Gastrocnemius medialis (tissue), 4 donors: ENCODE data around the gene MED13. TPM values are rescaled to one million over a fixed set of nuclear protein-coding genes. Genes with fewer than 3 reads are reported as not detected.

Experiments used
- ATAC-seq, 2 donors: fragments of 150-250 bp; one replicate each; pipeline ENCODE4 v1.9.1; 2016
- DNase-seq, 2 donors: peaks; one replicate each; pipeline ENCODE4 v3.0.0-alpha.2; 2019
- H3K27ac ChIP-seq, 4 donors: fragments of 200-600 bp; sonication (generic); 1 replicate in 1 of 4; 2 replicates in 3 of 4; pipeline ENCODE4 v1.5.1; 2016 to 2018; ENCODE audit warnings: mild to moderate bottlenecking in 2 of 4, moderate library complexity in 1 of 4
- H3K27me3 ChIP-seq, 3 donors: fragments of 200-600 bp; sonication (generic) in 2 of 3; 1 replicate in 1 of 3; 2 replicates in 2 of 3; pipeline versions ENCODE4 v1.5.1 to v1.6.0; 2016 to 2019; ENCODE audit warnings: mild to moderate bottlenecking in 1 of 3, moderate library complexity in 1 of 3
- H3K36me3 ChIP-seq, 2 donors: fragments of 200-600 bp; sonication (generic) in 1 of 2; one replicate each; pipeline ENCODE4 v1.5.1; 2017 to 2018
- H3K4me1 ChIP-seq, 2 donors: fragments of 200-600 bp; sonication (generic) in 1 of 2; one replicate each; pipeline ENCODE4 v1.5.1; 2016 to 2017; ENCODE audit warnings: mild to moderate bottlenecking in 2 of 2
- H3K4me3 ChIP-seq, 4 donors: fragments of 200-600 bp; sonication (generic) in 3 of 4; 1 replicate in 1 of 4; 2 replicates in 3 of 4; pipeline ENCODE4 v1.5.1; 2016 to 2019; ENCODE audit warnings: mild to moderate bottlenecking in 2 of 4
- H3K9me3 ChIP-seq, 3 donors: fragments of 200-600 bp; sonication (generic) in 2 of 3; 1 replicate in 1 of 3; 2 replicates in 2 of 3; pipeline ENCODE4 v1.5.1; 2016 to 2019
- POLR2A ChIP-seq, 2 donors: fragments of 450-650 bp; IDR thresholded peaks; one replicate each; pipeline ENCODE4 v1.6.1; 2017; ENCODE audit warnings: antibody characterized with exemption in 2 of 2, mild to moderate bottlenecking in 2 of 2, moderate library complexity in 2 of 2
- in situ Hi-C, 4 donors: fragments of 200-750 bp; cut with MboI; loops; one replicate each; pipeline versions ENCODE4 v1.15.0 to v1.8.0; 2017; ENCODE audit warnings: low sequenced_read_pairs in 4 of 4
- intact Hi-C: fragments of 100-400 bp; cut with DNase I; formaldehyde crosslinking; loops from one replicate; pipeline ENCODE4 v1.15.1; 2023; ENCODE audit warnings: low total_unique reads
- total RNA-seq, 4 donors: library from RNA; depleted of rRNA; stranded (reverse); fragments of >200 nt; gene quantifications; one replicate each; pipeline versions ENCODE4 v1.1.0 to v1.2.3, GENCODE V29; 2016
- TF ChIP-seq, protein P1 (sequence below), 5 experiments: fragments of 450-650 bp in 3 of 5; fragments of 200-600 bp in 2 of 5; sonication (generic) in 2 of 5; IDR thresholded peaks in 4 of 5; conservative IDR thresholded peaks in 1 of 5; 1 replicate in 4 of 5; 2 replicates in 1 of 5; pipeline ENCODE4 v1.5.1; 2016 to 2019; ENCODE audit warnings: antibody characterized with exemption in 5 of 5, mild to moderate bottlenecking in 3 of 5, moderate library complexity in 3 of 5

MED13 gene
- total RNA-seq, 4 donors from 2014 or later, result 54.9 to 142 (median 67.8) TPM

DNA sequence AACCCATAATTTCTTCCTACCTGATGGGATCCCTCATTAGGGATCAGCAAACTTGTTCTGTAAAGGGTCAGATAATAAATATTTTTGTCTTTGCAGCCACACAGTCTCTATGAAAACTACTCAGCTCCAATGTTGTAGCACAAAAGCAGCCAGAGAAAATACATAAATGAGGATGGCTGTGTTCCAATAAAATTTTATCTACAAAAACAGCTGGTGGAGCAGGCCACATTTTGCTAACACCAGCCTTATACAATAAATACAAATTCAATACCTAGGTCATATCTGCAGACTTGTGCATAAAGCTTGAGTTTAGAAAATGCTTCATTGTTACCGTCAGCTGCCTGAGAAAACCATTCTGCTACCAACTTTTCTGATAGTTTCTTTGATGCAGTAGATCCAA, 98.9 kb downstream of the MED13 start:
- no peak for DNase-seq
- Histone ChIP-seq H3K9me3 (no peaks in the 10 kb centered on the region), H3K4me3 (no peak overlapping the region), H3K27ac (no peak overlapping the region), H3K36me3 (peaks cover 0 to 89% of the 10 kb centered on the region in 2 donors), H3K4me1 (no peaks in the 10 kb centered on the region), H3K27me3 (no peaks in the 10 kb centered on the region)
- intact Hi-C loops, result no loop called here
- no peak for ATAC-seq
- no peak for TF ChIP-seq POLR2A (IDR thresholded peaks at IDR 0.05)
- TF ChIP-seq, protein P1, sequence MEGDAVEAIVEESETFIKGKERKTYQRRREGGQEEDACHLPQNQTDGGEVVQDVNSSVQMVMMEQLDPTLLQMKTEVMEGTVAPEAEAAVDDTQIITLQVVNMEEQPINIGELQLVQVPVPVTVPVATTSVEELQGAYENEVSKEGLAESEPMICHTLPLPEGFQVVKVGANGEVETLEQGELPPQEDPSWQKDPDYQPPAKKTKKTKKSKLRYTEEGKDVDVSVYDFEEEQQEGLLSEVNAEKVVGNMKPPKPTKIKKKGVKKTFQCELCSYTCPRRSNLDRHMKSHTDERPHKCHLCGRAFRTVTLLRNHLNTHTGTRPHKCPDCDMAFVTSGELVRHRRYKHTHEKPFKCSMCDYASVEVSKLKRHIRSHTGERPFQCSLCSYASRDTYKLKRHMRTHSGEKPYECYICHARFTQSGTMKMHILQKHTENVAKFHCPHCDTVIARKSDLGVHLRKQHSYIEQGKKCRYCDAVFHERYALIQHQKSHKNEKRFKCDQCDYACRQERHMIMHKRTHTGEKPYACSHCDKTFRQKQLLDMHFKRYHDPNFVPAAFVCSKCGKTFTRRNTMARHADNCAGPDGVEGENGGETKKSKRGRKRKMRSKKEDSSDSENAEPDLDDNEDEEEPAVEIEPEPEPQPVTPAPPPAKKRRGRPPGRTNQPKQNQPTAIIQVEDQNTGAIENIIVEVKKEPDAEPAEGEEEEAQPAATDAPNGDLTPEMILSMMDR (IDR thresholded peaks at IDR 0.05 in 4 of 5, conservative IDR thresholded peaks at IDR 0.05 in 1 of 5), result no peak
- in situ Hi-C loops, result no loop called here

- no peak for DNase-seq
- no peaks in the 10 kb centered on the region for H3K27me3 ChIP-seq
- no peak overlapping the region for H3K4me3 ChIP-seq
- TF ChIP-seq POLR2A (IDR thresholded peaks at IDR 0.05), result no peak
- TF ChIP-seq, protein P1 (IDR thresholded peaks at IDR 0.05 in 4 of 5, conservative IDR thresholded peaks at IDR 0.05 in 1 of 5), result no peak
- no peak overlapping the region for H3K27ac ChIP-seq
- H3K36me3 ChIP-seq, result peaks cover 12 to 90% of the 10 kb centered on the region in 2 donors
- intact Hi-C loops (no loop called here), in situ Hi-C loops (no loop called here)
- no peaks in the 10 kb centered on the region for H3K4me1 ChIP-seq
- no peaks in the 10 kb centered on the region for H3K9me3 ChIP-seq
- no peak for ATAC-seq
Observed at GRCh38 chr17:61955619-61956018, 109.5 kb downstream of the MED13 start.

DNA sequence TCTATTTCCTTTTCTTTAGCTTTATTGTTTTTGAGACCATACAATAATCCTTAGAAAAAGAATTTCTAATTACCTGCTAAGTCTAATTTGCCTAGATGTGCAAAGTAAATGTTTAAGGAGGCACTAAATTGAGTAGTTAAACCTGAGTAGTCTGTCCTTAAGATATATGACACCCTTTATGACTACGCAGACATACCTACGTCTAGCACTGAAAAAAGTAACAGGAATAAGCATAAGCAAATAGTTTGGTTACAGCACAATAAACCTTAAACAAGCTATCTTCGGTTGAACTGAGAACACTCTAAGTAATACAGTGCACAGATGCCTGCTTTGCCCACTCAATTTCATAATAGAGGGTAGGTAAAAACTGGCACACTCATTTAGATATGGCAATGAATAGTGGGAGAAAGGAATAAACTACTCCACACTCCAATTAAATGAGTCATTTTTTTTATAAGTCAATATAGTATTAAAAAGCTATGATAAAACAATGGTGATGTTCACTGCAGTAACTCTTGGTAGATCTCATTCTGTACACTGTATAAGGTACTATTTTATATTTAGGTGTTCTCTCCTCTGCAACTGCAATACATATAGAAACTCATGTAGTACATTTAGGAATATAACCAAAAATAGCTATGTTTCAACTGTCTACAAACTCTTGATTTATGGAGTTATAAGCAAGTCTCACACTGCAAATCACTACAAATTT, 117.6 kb downstream of the MED13 start:
- ATAC-seq, result no peak
- peaks cover 6 to 89% of the 10 kb centered on the region in 2 donors for H3K36me3 ChIP-seq
- H3K27ac ChIP-seq, result no peak overlapping the region
- H3K9me3 ChIP-seq, result no peaks in the 10 kb centered on the region
- no peak overlapping the region for H3K4me3 ChIP-seq
- in situ Hi-C loops (no loop called here), intact Hi-C loops (no loop called here)
- DNase-seq, result no peak
- H3K27me3 ChIP-seq, result no peaks in the 10 kb centered on the region
- TF ChIP-seq, protein P1 (IDR thresholded peaks at IDR 0.05 in 4 of 5, conservative IDR thresholded peaks at IDR 0.05 in 1 of 5), result no peak
- no peak for TF ChIP-seq POLR2A (IDR thresholded peaks at IDR 0.05)
- H3K4me1 ChIP-seq, result peaks cover 0 to 7% of the 10 kb centered on the region in 2 donors

DNA sequence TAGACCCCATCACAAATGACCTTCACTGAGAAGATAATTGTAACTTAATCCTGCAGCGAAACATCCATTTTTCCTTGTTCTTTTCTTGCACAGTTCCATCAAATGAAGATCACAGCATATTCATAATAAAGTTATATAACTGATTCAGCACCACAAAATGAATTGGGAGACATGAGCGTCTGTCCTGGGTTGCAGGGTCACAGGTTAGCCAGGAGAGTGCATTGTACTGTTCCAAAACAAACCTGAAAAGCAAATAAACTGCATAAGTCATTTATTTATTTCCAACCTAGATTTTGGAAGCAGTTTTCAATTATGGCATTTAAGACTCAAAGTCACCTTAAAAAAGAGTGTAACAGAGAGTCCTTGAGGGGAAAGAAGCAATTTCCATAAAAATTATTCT, 118.7 kb downstream of the MED13 start:
- H3K4me1 ChIP-seq, result peaks cover 0 to 7% of the 10 kb centered on the region in 2 donors
- ATAC-seq (no peak), DNase-seq (no peak)
- TF ChIP-seq, protein P1 (IDR thresholded peaks at IDR 0.05 in 4 of 5, conservative IDR thresholded peaks at IDR 0.05 in 1 of 5), result no peak
- TF ChIP-seq POLR2A (IDR thresholded peaks at IDR 0.05), result no peak
- no peaks in the 10 kb centered on the region for H3K9me3 ChIP-seq
- in situ Hi-C loops, result no loop called here
- intact Hi-C loops, result no loop called here
- H3K27me3 ChIP-seq, result no peaks in the 10 kb centered on the region
- H3K36me3 ChIP-seq, result peaks cover 3 to 77% of the 10 kb centered on the region in 2 donors
- no peak overlapping the region for H3K27ac ChIP-seq
- no peak overlapping the region for H3K4me3 ChIP-seq
